Measurements from ENCODE around the gene CWH43. TPM values are rescaled to one million over a fixed set of nuclear protein-coding genes. Genes with fewer than 3 reads are reported as not detected.

CWH43 gene
- polyA plus RNA-seq (2012; ENCODE audit: insufficient read depth, insufficient read length, low read depth), result not detected

DNA sequence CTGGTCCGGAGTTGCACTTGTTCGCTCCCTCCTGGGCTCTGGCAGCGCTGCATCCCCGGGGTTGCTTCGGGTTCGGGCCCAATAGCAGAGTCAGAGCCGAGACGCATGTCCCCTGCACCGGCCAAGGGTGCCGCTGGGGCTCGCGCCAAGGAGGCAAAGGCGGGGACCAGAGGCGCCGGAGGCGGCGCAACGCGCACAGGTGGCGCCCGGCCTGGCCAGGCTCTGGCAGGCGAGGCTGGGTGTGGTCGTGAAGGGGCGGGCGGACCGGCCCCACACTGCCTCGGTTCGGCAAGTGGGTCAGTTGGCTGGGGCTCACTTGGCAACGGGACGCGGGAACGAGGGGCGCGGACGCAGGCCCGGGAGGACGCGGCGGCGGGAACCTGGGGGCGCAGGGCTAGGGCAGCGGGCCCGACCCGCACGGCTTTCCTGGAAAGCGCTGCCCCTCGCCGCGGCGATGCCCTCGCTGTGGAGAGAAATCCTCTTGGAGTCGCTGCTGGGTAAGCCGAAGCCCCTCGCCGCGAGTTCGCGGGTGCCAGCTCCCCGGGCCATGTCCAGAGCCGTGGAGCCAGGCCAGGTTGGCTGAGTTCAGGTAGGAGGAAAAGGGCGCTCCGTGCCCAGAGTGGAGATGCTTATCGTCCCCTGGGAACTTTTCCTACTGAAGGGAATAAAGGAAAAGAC is at the start of gene CWH43:
TSS of gene CWH43 (plus strand) at position 300 of the 678 bp plus-strand sequence. CDS start at position 455, 155 bp downstream.
- no peaks in the 10 kb centered on the region for H3K36me3 ChIP-seq
- TF ChIP-seq, protein P1, sequence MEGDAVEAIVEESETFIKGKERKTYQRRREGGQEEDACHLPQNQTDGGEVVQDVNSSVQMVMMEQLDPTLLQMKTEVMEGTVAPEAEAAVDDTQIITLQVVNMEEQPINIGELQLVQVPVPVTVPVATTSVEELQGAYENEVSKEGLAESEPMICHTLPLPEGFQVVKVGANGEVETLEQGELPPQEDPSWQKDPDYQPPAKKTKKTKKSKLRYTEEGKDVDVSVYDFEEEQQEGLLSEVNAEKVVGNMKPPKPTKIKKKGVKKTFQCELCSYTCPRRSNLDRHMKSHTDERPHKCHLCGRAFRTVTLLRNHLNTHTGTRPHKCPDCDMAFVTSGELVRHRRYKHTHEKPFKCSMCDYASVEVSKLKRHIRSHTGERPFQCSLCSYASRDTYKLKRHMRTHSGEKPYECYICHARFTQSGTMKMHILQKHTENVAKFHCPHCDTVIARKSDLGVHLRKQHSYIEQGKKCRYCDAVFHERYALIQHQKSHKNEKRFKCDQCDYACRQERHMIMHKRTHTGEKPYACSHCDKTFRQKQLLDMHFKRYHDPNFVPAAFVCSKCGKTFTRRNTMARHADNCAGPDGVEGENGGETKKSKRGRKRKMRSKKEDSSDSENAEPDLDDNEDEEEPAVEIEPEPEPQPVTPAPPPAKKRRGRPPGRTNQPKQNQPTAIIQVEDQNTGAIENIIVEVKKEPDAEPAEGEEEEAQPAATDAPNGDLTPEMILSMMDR (IDR thresholded peaks at IDR 0.05; ENCODE audit: low read depth, low read length), result no peak
- H3K9me3 ChIP-seq, result no peaks in the 10 kb centered on the region
- DNase-seq, result no peak
- peaks cover 31% of the 10 kb centered on the region for H3K27me3 ChIP-seq
- H3K4me1 ChIP-seq, result no peaks in the 10 kb centered on the region
- H3K4me3 ChIP-seq (ENCODE audit: low read depth, low read length), result no peak within 1 kb of the TSS

DNA sequence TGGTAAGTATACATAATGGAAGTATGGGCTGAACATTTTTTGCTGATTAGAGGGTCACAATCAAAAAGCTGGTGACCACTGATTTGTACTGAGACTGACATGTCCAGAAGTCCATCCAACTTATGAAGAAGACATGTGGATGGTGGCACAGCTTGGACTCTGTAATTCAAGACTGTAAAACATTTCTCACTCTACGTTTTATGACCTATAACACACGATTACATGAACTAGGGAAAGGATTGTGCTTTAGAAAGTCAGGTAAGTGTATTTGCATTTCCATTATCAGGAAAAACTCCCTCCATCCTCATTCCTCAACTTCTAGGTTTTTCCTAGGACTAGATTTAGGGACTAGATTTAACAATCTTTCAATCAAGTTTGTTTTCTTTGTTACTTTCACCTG is 49.0 kb upstream of the CWH43 start:
- no peaks in the 10 kb centered on the region for H3K27me3 ChIP-seq
- no peak overlapping the region for H3K4me3 ChIP-seq (ENCODE audit: low read depth, low read length)
- no peaks in the 10 kb centered on the region for H3K9me3 ChIP-seq
- no peaks in the 10 kb centered on the region for H3K36me3 ChIP-seq
- no peaks in the 10 kb centered on the region for H3K4me1 ChIP-seq
- DNase-seq, result no peak
- TF ChIP-seq, protein P1 (IDR thresholded peaks at IDR 0.05; ENCODE audit: low read depth, low read length), result no peak

DNA sequence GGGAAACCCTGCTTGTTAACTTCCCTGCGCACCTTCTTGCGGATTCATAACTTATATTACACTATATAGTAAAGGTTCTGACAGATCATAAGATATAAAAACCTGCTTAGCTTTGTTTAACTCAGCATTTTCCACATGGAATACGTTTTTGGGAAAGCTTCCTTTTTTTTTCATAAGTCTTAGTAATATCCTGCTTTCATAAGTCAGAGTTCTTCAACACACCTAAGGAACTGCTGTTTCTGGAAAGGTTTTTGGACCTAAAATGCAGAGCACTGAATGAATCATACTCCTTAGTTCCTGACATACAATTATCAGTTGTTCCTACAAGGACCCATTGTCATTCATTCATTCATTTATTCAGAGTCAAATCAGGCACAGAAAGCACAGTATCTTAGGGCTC is 47.2 kb upstream of the CWH43 start:
- no peaks in the 10 kb centered on the region for H3K27me3 ChIP-seq
- no peak overlapping the region for H3K4me3 ChIP-seq (ENCODE audit: low read depth, low read length)
- H3K4me1 ChIP-seq, result no peaks in the 10 kb centered on the region
- no peak for DNase-seq
- no peaks in the 10 kb centered on the region for H3K36me3 ChIP-seq
- TF ChIP-seq, protein P1 (IDR thresholded peaks at IDR 0.05; ENCODE audit: low read depth, low read length), result no peak
- no peaks in the 10 kb centered on the region for H3K9me3 ChIP-seq

DNA sequence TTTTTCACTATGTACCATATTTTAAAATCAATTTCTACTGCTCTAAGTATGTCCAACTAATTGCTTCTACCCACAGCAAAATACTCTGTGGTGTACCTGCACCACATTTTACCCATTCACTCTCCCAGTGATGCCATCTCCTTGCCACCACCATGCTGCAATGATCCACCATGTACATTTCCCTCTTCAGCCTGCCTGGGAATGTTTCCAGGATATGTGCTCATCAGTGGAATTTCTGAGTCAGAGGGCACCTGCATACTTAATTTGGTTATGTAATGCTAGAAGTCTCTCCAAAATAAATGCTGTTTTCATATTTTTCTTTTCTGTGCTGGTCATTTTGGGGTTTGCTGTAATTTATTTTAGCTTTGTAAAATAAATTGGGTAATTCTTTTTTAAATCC is 46.3 kb upstream of the CWH43 start:
- H3K27me3 ChIP-seq, result no peaks in the 10 kb centered on the region
- TF ChIP-seq, protein P1 (IDR thresholded peaks at IDR 0.05; ENCODE audit: low read depth, low read length), result no peak
- H3K36me3 ChIP-seq, result no peaks in the 10 kb centered on the region
- no peaks in the 10 kb centered on the region for H3K9me3 ChIP-seq
- H3K4me3 ChIP-seq (ENCODE audit: low read depth, low read length), result no peak overlapping the region
- no peaks in the 10 kb centered on the region for H3K4me1 ChIP-seq
- no peak for DNase-seq

DNA sequence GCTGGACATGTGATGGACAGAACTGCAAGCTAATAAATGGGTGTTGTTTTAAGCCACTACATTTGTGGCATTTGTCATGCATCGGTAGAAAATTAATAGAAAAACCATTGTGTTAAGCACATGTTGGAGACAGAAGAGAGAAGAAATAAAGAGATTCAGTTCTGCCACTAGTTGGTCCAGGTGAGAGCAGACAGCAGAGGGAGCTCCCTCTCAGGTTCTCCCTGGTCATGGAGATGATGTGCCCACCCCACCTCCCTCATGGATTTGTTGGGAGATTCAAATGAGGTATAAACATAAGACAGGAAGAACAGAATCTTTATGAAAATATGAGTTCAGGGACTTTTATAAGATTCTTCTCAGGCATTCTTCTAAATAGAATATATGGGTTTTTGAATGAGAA is 42.7 kb upstream of the CWH43 start:
- Histone ChIP-seq H3K36me3 (no peaks in the 10 kb centered on the region), H3K9me3 (no peaks in the 10 kb centered on the region), H3K4me1 (no peaks in the 10 kb centered on the region), H3K27me3 (no peaks in the 10 kb centered on the region), H3K4me3 (ENCODE audit: low read depth, low read length) (no peak overlapping the region)
- TF ChIP-seq, protein P1 (IDR thresholded peaks at IDR 0.05; ENCODE audit: low read depth, low read length), result peak; percentile 51
- DNase-seq, result peak; percentile 13

DNA sequence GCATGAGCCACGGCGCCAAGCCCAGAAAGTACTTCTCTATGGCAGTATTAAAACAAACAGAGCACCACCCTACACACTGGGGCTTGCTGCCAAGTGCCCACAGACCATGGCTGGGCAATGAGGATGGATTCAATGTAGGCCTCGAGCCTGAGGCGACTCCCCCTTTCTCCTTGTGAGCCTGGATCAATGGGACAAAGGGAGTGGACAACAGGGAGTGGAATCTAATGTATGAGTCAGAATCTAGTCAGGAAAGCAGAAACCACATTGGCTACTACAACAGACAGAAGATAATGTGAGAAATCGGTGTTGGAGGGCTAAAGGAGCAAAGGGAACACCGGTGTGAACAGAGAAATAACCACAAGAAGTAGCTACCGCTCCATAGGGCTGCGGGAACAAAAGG is 41.8 kb upstream of the CWH43 start:
- no peaks in the 10 kb centered on the region for H3K9me3 ChIP-seq
- H3K4me3 ChIP-seq (ENCODE audit: low read depth, low read length), result no peak overlapping the region
- H3K36me3 ChIP-seq, result no peaks in the 10 kb centered on the region
- H3K4me1 ChIP-seq, result no peaks in the 10 kb centered on the region
- no peak for DNase-seq
- TF ChIP-seq, protein P1 (IDR thresholded peaks at IDR 0.05; ENCODE audit: low read depth, low read length), result no peak
- H3K27me3 ChIP-seq, result no peaks in the 10 kb centered on the region
